Inflammatory macrophage (primary cell): ENCODE measurements around the gene DDIT3.
A peak's percentile ranks its signal among the peaks of the same experiment; 100 is the strongest.

Source experiments
- DNase-seq, 2 donors: peaks; one replicate each; pipeline ENCODE4 v3.0.0-alpha.2; 2020 to 2022

DDIT3 gene

GRCh38 chr12:57547288-57548012, 27.1 kb upstream of the DDIT3 start:
- DNase-seq = no peak

DNA sequence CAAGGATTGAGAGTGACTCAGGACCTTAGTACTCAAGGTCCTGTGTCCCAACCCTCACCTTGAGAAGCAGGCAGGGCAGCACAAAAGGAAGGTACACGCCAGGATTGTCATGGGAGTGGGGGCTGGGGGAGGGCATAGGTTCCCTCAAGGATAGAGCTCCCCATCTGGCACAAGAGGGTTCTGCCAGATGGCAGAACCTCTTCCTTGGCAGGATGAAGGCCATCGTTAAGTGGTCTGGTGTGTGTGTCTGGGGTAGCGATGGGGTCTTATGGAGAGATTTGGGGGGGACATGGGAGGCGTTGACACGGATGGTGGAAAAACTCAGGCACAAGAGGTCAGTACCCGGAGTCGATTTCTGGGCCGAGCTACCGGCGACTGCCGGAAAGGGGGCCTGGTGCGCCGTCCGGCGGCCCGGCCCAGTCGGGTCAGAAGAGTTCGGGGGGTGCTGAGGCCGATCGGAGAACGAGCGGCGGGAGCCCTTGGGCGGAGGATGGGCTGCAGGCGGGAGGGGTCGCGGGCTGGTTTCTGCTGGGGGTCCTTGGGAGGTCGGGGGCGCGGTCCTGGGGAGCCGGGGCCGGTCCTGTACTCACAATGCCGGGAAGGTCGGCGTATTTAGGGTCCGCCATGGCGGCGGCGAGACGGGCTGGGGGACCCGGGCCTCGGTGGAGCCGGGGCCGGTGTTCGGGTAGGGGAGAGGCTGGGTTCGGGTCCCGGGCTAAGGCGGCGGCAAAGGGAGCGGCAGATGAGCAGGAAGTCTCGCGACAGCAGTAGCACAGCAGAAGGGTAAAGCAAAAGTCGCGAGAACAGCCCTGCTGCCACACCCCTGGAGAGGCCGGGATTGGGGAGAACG, 26.3 kb upstream of the DDIT3 start, which contains the start of gene DCTN2:
Gene DCTN2, minus strand, starts transcription at position 755 of the 850 bp plus-strand sequence. Its CDS starts 129 bp downstream, at position 626.
- peak; percentile 98 for DNase-seq

DNA sequence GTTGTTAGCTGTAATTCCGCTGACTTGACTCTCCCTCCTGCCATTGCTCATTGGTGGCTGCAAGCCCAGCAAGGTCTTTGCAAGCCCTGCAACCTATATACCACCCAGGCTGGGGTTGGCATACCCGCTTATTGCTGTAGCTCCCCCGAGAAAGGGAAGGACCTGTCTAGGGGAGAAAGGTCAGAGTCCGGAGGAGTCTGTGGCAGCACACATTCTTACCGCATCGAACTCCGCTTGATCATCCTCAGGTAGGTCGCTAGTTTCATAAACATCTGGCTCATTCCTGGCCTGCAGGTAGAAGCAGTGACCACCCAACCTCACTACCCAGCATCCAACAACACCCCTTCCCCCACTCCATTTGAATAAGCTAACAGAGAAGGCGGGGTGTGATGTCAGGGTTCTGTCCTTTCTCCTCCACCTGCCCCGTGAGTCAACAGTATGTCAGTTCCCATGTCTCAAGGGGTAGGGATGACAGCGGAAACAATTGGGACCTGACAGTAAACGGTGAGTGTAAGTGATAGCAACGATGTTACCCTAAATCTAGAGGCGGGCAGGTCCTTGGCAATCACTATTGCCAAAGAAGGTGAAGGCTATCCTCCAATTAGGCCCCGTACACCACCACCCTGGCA, 25.6 kb upstream of the DDIT3 start:
- DNase-seq = no peak

GRCh38 chr12:57543581-57543980, 23.3 kb upstream of the DDIT3 start:
- DNase-seq = peak in 1 of 2 donors; percentile 17

GRCh38 chr12:57541717-57542116, 21.4 kb upstream of the DDIT3 start:
- no peak for DNase-seq

DNA sequence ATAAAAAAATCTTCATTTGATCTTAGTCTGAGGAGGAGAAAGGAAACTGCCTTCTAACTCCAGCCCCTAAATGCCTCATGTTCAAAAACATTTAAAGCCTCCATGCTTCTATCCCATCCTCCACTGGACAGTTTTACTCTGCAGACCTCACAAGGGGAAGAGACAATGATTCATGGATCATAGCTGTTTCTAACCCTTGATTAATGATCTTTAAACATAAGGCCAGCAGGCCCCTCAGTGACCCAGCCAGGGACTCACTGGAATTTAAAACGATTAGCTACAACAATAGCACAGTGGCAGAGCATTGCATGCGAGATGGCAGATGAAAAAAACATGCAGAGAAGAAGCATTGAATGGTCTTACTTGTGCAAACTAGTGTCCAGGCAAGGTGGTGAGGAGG, 20.7 kb upstream of the DDIT3 start:
- DNase-seq = no peak

DNA sequence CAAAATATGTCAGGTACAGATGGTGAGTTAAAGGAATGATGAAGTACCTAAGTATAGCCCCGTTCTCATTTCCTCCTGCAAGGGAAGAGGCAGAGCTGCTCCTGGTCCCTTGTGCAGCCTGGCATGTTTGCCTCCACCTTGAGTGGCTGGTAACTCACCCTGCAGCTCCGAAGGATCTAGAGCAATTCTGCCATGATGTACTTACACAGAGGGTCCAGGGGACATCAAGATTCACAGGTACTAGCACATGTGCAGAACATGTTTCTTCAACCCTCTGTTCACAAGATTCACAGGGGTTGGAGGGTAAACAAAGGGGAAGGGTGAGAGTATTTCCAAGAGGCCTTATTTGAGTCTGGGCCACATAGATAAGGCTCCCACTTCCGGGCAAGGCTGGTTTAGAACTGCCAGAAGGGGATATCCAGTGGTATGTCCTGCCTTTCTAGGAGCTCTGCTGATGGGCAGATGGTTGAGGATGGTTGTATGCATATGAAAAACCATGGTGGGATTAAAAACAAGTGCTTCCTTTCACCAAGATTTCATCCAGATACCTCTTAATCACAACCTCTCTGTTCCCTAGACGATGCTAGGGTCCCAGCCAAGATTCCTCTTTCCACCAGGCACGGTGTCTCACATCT, 18.9 kb upstream of the DDIT3 start:
- DNase-seq = no peak

DNA sequence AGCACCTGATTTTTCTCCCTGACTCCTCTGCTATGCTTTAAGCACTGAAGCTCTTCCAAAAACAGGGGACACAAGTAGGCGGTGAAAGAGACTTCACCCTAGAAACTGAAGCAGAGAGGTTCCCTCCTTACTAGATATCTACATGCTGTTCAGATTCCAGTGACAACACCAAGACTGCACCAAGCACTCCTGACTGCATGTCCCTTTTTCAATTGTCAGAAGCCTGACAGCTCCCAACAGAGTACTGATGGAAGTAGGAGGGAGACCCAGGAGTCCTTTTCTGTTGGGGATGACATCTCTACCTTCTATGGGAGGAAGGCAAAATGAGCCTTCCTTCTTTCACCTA, 16.3 kb upstream of the DDIT3 start:
- no peak for DNase-seq

- DNase-seq = no peak
These were observed 15.7 kb upstream of the DDIT3 start for GRCh38 chr12:57535764-57536596.

DNA sequence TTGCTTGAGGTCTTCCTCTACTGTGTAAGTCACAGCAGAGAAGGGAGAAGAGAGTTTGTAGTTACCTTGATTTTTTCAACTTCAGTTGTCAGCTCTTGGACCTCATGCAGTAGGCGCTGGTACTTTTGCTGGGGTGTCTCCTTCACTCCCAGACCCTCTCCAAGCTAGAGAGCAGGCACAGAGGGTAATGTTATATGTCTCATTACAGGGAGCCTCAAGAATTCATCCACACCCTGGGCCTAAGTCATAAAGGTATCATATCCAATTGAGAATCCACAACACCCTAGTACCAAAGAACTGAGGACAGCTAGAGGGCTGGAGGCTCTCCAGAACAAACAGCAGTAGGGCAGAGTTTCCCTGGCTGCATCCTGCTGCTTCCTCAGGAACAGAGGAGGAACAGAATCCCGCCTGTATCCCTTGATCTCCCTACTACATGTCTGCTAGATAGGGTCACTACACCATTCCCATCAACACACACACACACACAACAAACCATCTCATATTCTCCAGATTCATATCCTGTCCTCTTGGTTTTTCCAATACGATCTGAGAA, 14.8 kb upstream of the DDIT3 start:
- no peak for DNase-seq

GRCh38 chr12:57534250-57534649, 13.9 kb upstream of the DDIT3 start:
- no peak for DNase-seq

GRCh38 chr12:57533108-57533507, 12.8 kb upstream of the DDIT3 start:
- no peak for DNase-seq

DNA sequence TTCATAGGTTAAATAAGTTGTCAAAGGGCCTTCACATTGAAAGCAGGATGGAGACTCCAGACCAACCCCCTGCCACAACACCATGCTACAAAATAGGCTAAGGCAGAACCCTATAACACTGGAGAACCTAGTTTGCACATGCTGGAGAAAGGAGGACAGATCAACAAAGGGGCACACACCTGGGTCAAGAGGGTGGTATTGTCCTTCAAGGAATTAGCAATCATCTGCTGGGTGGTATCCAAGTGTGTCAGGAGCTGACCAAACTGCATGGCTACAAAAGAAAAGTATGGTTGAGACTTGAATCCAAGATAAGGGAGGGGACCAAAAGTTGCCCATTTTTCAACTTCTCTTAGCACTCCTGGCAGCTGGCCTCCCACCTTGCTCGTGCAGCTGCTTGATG, 11.5 kb upstream of the DDIT3 start:
- DNase-seq = no peak

DNA sequence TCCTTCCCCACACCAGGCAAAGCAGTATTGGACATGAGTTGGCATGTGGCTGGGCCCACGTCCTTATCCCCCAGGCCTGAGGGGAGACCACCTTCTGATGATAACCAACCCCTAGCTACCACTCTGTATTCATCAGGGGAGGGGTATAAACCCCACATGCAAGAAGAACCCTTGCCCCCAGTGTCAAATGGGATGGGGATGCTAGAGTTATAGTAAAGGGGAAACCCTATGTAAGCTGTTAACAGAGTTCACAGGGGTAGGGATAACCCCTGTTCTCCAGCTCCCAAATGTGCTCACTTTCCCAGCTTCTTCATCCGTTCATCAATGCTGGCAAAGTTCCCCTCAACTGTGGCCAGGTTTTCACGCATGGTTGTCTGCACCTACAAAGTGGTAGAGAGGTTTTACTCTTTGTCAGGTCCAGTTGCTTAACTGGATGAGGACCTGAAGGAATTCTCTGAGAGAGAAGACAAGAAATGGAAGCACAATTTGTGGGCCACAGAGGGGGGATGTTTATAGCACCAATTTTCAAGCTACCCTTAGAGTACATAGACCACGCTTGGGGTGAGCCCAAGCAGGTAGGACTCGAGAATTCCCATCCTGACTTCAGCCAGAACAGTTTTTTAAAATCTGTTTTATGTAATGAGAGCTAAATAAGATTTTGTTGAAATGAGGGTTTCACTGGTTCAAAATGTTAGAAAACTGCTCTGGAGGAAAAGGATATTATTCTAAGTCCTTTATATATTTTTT, 10.3 kb upstream of the DDIT3 start:
- DNase-seq = no peak

DNA sequence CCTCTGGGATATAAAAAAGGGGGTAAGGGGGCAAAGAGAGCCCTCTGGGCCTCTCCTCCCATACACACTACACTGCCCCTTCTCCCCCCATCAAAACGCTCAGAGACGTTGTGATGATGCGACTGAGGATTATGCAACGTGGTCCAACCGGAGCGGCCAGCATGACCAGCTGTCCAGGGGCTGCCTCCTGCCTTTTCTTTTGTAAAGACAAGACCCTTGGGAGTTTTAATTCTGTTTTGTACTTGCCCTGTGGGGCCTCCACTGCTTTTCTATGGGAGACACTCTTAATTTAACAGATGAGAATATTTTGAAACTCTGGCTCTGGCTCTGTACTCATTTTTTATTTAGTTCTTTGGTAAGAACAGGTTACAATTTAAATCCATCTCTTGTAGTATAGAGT, 9.5 kb upstream of the DDIT3 start:
- no peak for DNase-seq

DNA sequence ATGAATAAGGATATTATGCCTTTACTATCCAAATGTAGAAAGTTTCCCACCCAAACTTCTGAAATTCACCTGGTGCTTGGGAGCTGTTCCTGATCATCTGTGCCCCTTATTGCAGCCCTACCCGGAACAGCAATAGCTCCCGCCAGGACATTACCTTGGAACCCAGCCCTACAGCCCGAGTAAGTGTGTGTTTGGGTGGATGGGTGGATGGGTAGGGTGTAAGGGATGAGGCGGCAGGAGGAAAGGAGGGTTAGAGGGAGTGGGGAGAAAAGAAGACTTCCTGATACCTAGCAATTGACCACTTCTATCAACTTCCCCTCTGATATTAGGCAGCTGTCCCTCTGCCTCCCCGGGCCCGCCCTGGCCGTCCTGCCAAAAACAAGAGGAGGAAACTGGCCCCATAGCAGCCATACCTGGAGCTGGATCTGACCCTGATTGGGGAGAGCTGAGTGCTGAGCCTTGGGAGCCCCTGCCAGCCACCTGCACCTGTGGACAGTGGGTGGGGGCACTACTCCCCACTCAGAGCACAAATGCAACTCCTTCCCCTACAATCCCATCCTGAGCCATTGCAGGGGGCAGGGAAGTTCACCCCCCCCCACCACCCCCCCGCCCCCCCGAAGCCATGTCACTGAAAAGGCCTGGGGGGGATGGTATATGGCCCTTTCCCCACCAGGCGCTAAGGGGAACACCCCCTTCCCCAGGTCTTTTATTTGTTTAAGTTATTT, 8.7 kb upstream of the DDIT3 start:
- DNase-seq = no peak

GRCh38 chr12:57528176-57528575, 7.9 kb upstream of the DDIT3 start:
- DNase-seq = no peak

DNA sequence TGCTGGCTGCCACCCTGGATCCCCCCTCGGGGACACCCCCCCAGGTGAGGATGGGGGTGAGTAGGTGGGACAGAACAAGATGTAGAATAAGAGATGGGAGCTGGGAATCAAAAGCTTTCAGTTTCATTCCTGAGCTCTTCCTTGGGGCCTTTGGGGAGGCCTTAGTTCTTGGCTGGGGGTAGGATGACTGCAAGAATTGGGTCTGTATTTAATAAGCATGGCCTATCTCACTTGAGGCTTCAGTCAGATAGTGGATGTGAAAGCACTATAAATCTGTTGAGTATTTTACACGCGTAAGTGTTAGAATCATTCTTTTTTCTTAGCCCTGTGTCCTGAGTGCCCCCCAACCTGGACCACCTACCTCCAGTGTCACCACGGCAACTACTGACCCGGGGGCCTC, 6.9 kb upstream of the DDIT3 start:
- DNase-seq = no peak

DNA sequence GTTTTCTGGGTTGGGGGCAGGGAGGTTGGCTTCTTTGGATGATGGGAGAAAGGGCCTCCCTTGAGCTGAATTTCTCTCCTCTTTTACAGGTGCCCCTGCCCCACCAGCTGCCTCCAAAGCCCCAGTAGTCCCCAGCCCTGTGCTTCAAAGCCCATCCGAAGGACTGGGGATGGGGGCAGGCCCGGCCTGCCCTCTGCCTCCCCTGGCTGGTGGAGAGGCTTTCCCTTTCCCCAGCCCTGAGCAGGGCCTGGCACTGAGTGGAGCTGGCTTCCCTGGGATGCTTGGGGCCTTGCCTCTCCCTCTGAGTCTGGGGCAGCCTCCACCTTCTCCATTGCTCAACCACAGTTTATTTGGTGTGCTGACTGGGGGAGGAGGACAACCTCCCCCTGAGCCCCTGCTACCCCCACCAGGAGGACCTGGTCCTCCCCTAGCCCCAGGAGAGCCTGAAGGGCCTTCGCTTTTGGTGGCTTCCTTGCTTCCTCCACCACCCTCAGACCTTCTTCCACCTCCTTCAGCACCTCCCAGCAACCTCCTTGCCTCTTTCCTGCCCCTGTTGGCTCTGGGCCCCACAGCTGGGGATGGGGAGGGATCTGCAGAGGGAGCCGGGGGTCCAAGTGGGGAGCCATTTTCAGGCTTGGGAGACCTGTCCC, 6.3 kb upstream of the DDIT3 start:
- DNase-seq = no peak
